ENCODE measurements around the gene KCNIP3. TPM values are rescaled to one million over a fixed set of nuclear protein-coding genes. Genes with fewer than 3 reads are reported as not detected.

The KCNIP3 gene
- total and polyA plus RNA-seq, 9 of the 15 experiments (the other 6 are each of a cell fraction or from before 2014, with no cell fraction given): 0.04 TPM; not detected in 8

DNA sequence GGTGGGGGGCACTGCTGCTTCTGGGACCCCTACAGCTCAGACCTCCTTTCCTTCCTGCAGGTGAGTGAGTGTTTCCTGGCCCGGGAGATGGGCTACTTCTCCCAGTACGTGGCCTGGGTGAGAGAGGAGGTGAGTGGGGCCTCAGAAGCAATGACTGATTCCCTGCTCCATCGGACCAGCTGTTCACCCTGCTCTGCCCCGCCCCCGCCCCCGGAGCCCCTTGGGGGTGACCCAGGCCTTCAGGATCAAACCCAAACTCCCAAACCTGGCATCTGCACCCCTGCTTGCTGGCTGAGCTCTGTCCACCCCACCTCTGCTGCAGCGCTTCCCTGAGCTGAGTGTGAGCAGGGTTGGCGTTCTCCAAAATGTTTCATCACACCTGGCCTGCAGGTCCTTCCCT lies 9.8 kb upstream of the KCNIP3 start (continued):
- no peak for TF ChIP-seq STAT6 (CRISPR knock-in tag; IDR thresholded peaks at IDR 0.05)
- TF ChIP-seq NR2C2 (CRISPR knock-in tag; IDR thresholded peaks at IDR 0.05): no peak
- no peak for TF ChIP-seq NR2C2 (tag; IDR thresholded peaks at IDR 0.05)

DNA sequence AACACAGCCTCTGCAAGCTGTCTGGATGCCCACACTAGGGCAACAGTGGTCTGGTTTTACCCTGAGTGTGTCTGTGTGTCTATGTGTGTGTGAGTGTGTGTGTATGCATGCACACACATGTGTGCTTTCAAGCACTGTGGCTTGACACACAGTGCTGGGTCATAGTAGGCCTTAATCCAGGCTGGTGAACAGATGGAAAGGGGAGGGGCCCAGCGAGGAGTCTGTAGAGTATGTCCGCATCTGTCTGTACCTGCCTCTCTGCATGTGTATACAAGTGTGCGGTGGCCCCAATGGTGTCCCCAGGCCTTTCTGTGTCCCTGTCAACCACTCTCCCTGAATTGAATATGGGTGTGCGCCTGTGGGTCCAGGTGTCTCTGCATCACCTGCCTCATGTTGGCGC lies 9.3 kb upstream of the KCNIP3 start:
- no peaks in the 10 kb centered on the region for H3K9me3 ChIP-seq (replicated peaks; ENCODE audit: control insufficient read depth, insufficient read depth, low read depth, low read length)
- FAIRE-seq (no peak), ATAC-seq (no peak), DNase-seq (ENCODE audit: extremely low read depth in 1 of 4, low spot score in 3 of 4) (no peak)
- no peak overlapping the region for H3K4me2 ChIP-seq (ENCODE audit: insufficient read depth, low read length)
- CTCF ChIA-PET (ENCODE audit: low intra/inter-chr PET ratio): no interaction called here
- 13% methylated on average over 3 of the region's 5 CpGs for WGBS (ENCODE audit: insufficient coverage, low coverage, missing lambda C conversion rate)
- no peaks in the 10 kb centered on the region for H4K20me1 ChIP-seq (replicated peaks; ENCODE audit: control insufficient read depth, insufficient read depth, low read length)
- H3K36me3 ChIP-seq (ENCODE audit: control insufficient read depth, insufficient read depth, low read length): no peaks in the 10 kb centered on the region
- no peak overlapping the region for H3K27ac ChIP-seq (ENCODE audit: extremely low read depth, low read depth, low read length)
- POLR2A ChIA-PET: no interaction called here
- intact Hi-C loops (cut with micrococcal nuclease): no loop called here
- TF ChIP-seq, protein P1, sequence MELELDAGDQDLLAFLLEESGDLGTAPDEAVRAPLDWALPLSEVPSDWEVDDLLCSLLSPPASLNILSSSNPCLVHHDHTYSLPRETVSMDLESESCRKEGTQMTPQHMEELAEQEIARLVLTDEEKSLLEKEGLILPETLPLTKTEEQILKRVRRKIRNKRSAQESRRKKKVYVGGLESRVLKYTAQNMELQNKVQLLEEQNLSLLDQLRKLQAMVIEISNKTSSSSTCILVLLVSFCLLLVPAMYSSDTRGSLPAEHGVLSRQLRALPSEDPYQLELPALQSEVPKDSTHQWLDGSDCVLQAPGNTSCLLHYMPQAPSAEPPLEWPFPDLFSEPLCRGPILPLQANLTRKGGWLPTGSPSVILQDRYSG (tag; conservative IDR thresholded peaks at IDR 0.05; ENCODE audit: low read depth): no peak
- no peak for TF ChIP-seq CCNT2 (IDR thresholded peaks at IDR 0.05; ENCODE audit: borderline replicate concordance, extremely low read depth, insufficient read length, low read depth, low read length)
- TF ChIP-seq POU5F1 (IDR thresholded peaks at IDR 0.05; ENCODE audit: borderline replicate concordance, low read depth, low read length, partially characterized antibody): no peak
- TF ChIP-seq ZNF3 (CRISPR knock-in tag; IDR thresholded peaks at IDR 0.05): no peak
- TF ChIP-seq NFIX (CRISPR knock-in tag; IDR thresholded peaks at IDR 0.05; ENCODE audit: low read depth): no peak
- no peak for TF ChIP-seq STAT5A (IDR thresholded peaks at IDR 0.05; ENCODE audit: borderline replicate concordance, low read length)
- no peaks in the 10 kb centered on the region for H3K4me1 ChIP-seq (replicated peaks in 1 of 2; ENCODE audit: control insufficient read depth in 2 of 2, insufficient read depth in 2 of 2, low read length in 2 of 2)
- in situ Hi-C loops (cut with MboI): no loop called here
- H3K27me3 ChIP-seq (ENCODE audit: control insufficient read depth in 2 of 2, insufficient read depth in 2 of 2, low read length in 2 of 2): peaks cover 0 to 12% of the 10 kb centered on the region in 2 experiments; a peak in 2 of 5 replicates
- H3K9me1 ChIP-seq (ENCODE audit: control insufficient read depth, insufficient read depth, low read length): no peaks in the 10 kb centered on the region
- BruUV-seq (replicated peaks): no TSS peak
- H3K79me2 ChIP-seq (ENCODE audit: control insufficient read depth, insufficient read depth, low read length): no peaks in the 10 kb centered on the region
- no peak overlapping the region for H3K9ac ChIP-seq (ENCODE audit: insufficient read depth in 1 of 2, low read depth in 2 of 2, low read length in 2 of 2)
- H3K4me3 ChIP-seq: no peak overlapping the region
- no peak overlapping the region for H2AFZ ChIP-seq (ENCODE audit: low read depth, low read length)

Data from K562 (cell line).